Measurements from ENCODE around the gene TTLL8. TPM values are rescaled to one million over a fixed set of nuclear protein-coding genes. Genes with fewer than 3 reads are reported as not detected.

TTLL8 gene
- total RNA-seq, 2 experiments from 2014 or later, result not detected

- CTCF ChIA-PET, result no interaction called here
- DNase-seq (no peak), ATAC-seq (no peak)
- Mint-ChIP-seq H3K4me1 (ENCODE audit: low read depth) (peaks cover 9% of the 10 kb centered on the region), H3K27ac (no peak overlapping the region), H3K9me3 (peaks cover 1% of the 10 kb centered on the region), H3K36me3 (ENCODE audit: low read depth) (no peaks in the 10 kb centered on the region), H3K27me3 (peaks cover 11% of the 10 kb centered on the region), H3K4me3 (no peak overlapping the region)
- TF ChIP-seq, protein P1, sequence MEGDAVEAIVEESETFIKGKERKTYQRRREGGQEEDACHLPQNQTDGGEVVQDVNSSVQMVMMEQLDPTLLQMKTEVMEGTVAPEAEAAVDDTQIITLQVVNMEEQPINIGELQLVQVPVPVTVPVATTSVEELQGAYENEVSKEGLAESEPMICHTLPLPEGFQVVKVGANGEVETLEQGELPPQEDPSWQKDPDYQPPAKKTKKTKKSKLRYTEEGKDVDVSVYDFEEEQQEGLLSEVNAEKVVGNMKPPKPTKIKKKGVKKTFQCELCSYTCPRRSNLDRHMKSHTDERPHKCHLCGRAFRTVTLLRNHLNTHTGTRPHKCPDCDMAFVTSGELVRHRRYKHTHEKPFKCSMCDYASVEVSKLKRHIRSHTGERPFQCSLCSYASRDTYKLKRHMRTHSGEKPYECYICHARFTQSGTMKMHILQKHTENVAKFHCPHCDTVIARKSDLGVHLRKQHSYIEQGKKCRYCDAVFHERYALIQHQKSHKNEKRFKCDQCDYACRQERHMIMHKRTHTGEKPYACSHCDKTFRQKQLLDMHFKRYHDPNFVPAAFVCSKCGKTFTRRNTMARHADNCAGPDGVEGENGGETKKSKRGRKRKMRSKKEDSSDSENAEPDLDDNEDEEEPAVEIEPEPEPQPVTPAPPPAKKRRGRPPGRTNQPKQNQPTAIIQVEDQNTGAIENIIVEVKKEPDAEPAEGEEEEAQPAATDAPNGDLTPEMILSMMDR (IDR thresholded peaks at IDR 0.05), result no peak
- intact Hi-C loops (cut with micrococcal nuclease), result no loop called here
- POLR2A ChIA-PET, result no interaction called here
Measured at GRCh38 chr22:50048836-50049235, 9.3 kb downstream of the TTLL8 start.

DNA sequence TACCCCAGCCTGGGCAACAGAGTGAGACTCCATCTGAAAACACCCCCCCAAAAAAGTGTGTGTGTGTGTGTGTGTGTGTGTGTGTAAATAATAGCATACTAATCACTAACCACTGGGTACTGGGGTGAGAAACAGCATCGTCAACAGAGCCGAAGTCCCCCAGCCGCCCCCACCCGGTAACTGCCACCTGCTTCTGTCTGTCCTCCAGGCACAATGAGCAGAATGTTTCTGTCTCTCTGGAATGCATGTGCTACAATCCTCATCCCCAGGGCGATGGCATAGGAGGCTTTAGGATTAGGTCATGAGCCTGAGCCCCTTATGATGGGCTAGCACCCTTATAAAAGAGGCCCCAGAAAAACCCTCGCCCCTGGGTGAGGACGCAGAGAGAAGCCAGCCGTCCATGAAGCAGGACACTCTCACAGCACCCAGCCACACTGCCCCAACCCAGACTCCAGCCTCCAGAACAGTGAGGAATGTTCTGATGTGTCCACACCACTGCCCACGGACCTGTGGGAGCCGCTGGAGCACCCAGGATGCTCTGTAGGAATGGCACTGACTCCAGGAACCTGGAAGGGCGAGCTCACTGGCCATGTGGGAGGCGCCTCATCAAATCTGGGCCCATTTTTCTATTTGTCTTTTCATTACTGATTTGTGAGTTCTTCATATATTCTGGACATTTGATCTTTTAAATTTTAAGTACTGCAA, 9.9 kb downstream of the TTLL8 start:
- DNase-seq, result no peak
- ChIA-PET CTCF (no interaction called here), POLR2A (no interaction called here)
- Mint-ChIP-seq H3K9me3 (peaks cover under 1% of the 10 kb centered on the region), H3K4me3 (no peak overlapping the region), H3K27me3 (peaks cover 15% of the 10 kb centered on the region), H3K27ac (no peak overlapping the region), H3K4me1 (ENCODE audit: low read depth) (peaks cover 9% of the 10 kb centered on the region), H3K36me3 (ENCODE audit: low read depth) (no peaks in the 10 kb centered on the region)
- intact Hi-C loops (cut with micrococcal nuclease), result no loop called here
- TF ChIP-seq, protein P1 (IDR thresholded peaks at IDR 0.05), result no peak
- ATAC-seq, result no peak

- DNase-seq, result no peak
Measured at GRCh38 chr22:50047346-50047745, 10.8 kb downstream of the TTLL8 start.

DNA sequence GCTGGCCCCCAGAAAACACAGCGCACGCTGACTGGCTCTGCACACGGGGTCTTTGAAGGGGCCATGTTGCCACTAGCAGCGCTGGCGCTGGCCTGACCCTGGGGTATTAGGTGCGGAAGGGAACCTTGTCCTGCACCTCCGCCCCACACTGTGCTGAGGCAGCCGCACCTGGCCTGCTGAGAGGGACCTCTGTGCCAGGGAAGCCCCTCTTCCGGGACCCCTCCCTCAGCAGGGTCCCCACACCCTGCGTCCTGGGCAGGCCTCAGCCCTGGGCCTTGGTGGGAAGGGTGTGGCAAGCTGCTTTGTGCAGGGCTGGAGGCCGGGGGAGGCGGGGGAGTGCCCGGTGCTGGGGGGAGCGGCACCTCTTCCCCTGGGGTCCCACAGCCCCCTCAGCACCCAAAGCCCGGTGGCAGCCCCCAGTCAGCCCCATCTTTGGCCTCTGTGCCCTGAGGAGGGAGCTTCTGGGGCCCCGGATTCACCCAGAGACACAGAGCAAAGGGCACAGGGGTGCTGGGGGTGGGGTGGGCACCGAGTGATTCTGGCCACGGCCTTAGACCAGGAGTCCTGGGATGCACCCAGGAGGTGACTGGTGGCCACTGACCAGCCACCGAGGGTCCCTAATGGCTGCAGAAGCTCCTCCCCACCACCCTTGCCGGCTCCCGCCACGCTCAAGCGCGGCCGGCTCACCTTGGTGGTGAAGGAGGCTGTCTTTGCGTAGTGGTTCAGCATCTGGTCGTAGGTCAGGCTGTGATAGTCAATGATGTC, 11.4 kb downstream of the TTLL8 start:
- CTCF ChIA-PET, result no interaction called here
- no peak for ATAC-seq
- POLR2A ChIA-PET, result no interaction called here
- Mint-ChIP-seq H3K4me1 (ENCODE audit: low read depth) (peaks cover 9% of the 10 kb centered on the region), H3K4me3 (no peak overlapping the region), H3K36me3 (ENCODE audit: low read depth) (no peaks in the 10 kb centered on the region), H3K27ac (no peak overlapping the region), H3K27me3 (peaks cover 19% of the 10 kb centered on the region), H3K9me3 (no peaks in the 10 kb centered on the region)
- TF ChIP-seq, protein P1 (IDR thresholded peaks at IDR 0.05), result no peak
- DNase-seq, result no peak
- intact Hi-C loops (cut with micrococcal nuclease), result no loop called here

More at GRCh38 chr22:50047346-50047745, 10.8 kb downstream of the TTLL8 start:
- Mint-ChIP-seq H3K27ac (no peak overlapping the region), H3K4me1 (ENCODE audit: low read depth) (peaks cover 9% of the 10 kb centered on the region), H3K4me3 (no peak overlapping the region), H3K9me3 (no peaks in the 10 kb centered on the region), H3K27me3 (peaks cover 20% of the 10 kb centered on the region), H3K36me3 (ENCODE audit: low read depth) (no peaks in the 10 kb centered on the region)
- ChIA-PET POLR2A (no interaction called here), CTCF (no interaction called here)
- no peak for ATAC-seq
- TF ChIP-seq, protein P1 (IDR thresholded peaks at IDR 0.05), result no peak
- intact Hi-C loops (cut with micrococcal nuclease), result no loop called here

- Mint-ChIP-seq H3K36me3 (ENCODE audit: low read depth) (no peaks in the 10 kb centered on the region), H3K4me3 (no peak overlapping the region), H3K27ac (no peak overlapping the region), H3K9me3 (no peaks in the 10 kb centered on the region), H3K27me3 (peaks cover 19% of the 10 kb centered on the region), H3K4me1 (ENCODE audit: low read depth) (peaks cover 9% of the 10 kb centered on the region)
- TF ChIP-seq, protein P1 (IDR thresholded peaks at IDR 0.05), result no peak
- CTCF ChIA-PET, result no interaction called here
- ATAC-seq (no peak), DNase-seq (no peak)
- POLR2A ChIA-PET, result no interaction called here
- intact Hi-C loops (cut with micrococcal nuclease), result no loop called here
Measured at GRCh38 chr22:50046019-50046415, 12.1 kb downstream of the TTLL8 start.
